Raji (cell line): Measurements from ENCODE around the gene TPCN2.

Source experiments
- POLR2A ChIP-seq: IDR thresholded peaks from 2 replicates; pipeline ENCODE4 v1.6.1; 2011; ENCODE audit warnings: low read depth, low read length, control low read depth; ENCODE audit not compliant: insufficient read depth

Gene TPCN2

DNA sequence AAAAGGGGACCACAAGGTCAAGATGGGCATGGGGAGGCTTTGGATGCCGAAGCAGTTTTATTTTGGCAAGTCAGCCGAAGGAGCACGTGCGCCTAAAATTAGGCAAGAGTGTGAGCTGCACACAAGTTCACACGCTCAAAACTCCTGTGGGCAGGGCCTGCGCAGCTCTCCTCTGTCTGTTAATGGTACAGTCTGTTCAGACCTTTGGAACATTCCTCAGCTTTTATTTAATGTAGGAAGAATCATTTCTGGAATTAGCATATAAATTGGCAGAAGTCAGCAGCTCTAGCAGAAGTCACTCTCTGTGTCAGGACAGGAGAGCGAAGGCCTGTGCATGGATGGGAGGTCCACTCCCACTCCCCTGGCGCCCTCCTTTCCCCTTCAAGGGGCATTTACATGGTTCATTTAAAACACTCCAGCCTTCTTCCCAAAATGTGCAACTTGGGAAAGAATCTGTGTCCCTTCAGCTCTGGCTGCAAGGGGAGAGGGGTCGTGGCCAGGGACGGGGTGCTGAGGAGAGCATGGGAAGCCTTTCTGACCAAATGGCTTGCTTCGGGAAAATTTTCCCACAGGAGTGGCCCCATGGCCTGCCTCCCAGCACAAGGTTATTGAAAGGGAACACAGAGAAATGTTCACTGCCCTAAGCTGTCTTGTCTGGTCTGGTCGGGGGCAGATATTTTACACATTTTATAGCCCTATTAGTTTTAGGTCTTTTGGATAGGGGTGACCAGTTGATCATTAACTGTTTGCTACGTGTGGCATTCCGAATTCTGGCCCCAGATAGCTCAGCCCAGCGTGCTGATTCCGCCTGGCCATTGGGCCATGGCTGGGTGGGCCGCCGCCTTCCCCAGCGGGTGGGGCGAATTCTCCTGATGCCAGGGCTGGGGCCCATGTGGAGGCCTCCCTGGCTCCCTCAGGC, 63.2 kb downstream of the TPCN2 start:
- no peak for TF ChIP-seq POLR2A

GRCh38 chr11:69113226-69113625, 64.5 kb downstream of the TPCN2 start:
- TF ChIP-seq POLR2A: no peak

GRCh38 chr11:69113646-69114340, 65.1 kb downstream of the TPCN2 start:
- no peak for TF ChIP-seq POLR2A

GRCh38 chr11:69114362-69114761, 65.6 kb downstream of the TPCN2 start:
- TF ChIP-seq POLR2A: no peak

DNA sequence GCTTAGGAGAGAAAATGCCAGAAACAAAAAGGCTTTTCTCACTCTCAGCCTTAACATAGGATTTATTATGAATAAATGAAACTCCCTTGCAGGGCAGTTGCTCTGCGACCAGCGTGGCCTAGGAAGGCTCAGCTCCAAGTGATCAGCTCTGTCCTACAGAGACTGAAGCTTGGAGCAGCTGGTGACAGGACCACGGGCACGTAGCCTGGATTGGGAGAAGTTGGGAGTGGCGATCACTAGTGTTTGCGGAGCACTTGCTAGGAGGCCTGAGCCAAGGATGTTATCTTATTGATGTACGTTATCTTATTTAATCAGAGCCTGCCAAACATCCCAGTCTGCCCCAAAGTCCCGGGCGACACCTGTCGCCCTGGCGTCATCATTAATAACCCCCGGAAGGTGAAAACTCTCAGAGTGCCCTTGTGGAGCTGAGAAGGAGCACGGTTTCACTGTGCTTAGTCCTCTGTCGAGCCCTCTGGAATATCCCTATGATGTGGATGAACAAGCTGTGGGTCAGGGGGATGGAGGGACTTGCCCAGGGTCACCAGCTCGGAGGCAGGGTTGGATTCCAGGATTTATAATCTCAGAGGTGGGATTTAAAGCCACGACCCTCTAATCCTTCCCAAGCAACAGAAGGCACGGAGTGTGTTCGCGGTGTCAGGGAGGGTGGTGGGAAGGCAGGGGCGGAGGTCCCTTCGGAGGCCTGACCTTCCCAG, 66.2 kb downstream of the TPCN2 start:
- TF ChIP-seq POLR2A: no peak

- no peak for TF ChIP-seq POLR2A
These were observed 67.1 kb downstream of the TPCN2 start for GRCh38 chr11:69115586-69116560.

DNA sequence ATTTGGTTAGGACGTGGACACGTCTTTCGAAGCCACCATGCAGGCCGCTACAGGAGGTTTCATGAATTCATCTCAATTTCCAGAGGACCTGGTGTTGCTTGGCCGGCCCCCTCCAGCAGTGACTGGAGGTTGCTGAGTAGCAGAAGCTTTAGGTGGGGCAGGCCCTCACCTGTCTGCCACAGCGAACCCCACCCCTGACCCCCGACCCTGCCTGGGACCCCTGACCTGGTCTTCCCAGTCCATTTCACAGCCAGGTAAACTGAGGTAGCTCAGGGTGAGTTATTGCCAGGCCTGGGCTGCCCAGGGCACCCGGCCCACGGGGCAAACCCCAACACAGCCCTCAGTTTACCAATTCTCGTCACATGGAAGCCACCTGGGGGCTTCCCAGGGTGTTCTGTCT, 67.9 kb downstream of the TPCN2 start:
- TF ChIP-seq POLR2A: no peak

DNA sequence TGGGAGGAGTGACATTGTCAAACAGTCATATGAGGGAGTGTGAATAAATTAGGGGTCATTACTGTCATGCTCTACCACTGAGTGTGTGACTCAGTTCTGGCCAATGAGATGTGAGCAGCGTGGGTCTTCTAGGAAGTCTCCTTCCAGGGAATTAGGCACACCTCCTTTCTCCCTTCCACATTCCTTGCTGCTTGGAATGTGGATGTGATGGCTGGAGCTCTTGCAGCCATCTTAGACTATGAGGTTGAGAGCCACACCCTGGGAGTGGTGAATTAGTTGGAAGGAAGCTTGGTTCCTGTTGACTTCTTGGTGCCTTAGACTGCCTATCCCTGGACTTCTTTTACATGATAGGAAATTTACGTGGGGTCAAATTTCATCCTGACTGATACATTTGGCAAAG, 70.5 kb downstream of the TPCN2 start:
- TF ChIP-seq POLR2A: no peak

GRCh38 chr11:69120096-69120875, 71.6 kb downstream of the TPCN2 start:
- TF ChIP-seq POLR2A: no peak

- no peak for TF ChIP-seq POLR2A
These were observed 72.3 kb downstream of the TPCN2 start for GRCh38 chr11:69121021-69121420.

- TF ChIP-seq POLR2A: no peak
These were observed 73.0 kb downstream of the TPCN2 start for GRCh38 chr11:69121621-69122325.

DNA sequence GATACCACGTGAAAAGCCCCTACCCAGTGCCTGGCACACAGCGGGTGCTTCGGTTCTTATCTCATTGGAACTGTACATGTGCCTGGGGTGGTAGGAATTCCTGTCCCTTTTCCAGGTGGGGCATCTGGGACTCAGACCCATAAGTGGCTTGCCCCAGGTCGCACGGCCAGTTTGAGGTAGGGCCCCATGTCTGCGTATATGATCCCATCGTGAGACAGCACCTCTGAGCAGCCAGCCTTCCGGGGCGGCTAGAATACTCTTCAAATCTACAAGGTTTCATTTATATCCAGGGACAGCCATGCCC, 73.5 kb downstream of the TPCN2 start:
- no peak for TF ChIP-seq POLR2A
